GM23248 (cell line): ENCODE data around the gene MYO1E. TPM values are rescaled to one million over a fixed set of nuclear protein-coding genes. Genes with fewer than 3 reads are reported as not detected.
A peak's percentile ranks its signal among the peaks of the same experiment; 100 is the strongest.

ENCODE experiments used
- DNase-seq: peaks from one replicate; pipeline ENCODE4 v3.0.0-alpha.2; 2015
- H2AFZ ChIP-seq: fragments of 200-600 bp; sonication (generic); 2 replicates; pipeline ENCODE4 v1.6.1; 2016; ENCODE audit warnings: antibody characterized with exemption
- H3F3A ChIP-seq: fragments of 200-600 bp; sonication (generic); 2 replicates; pipeline ENCODE4 v1.6.1; 2016; ENCODE audit warnings: mild to moderate bottlenecking, antibody characterized with exemption, mixed run types; ENCODE audit not compliant: insufficient read depth
- H3K27ac ChIP-seq: fragments of 200-600 bp; sonication (generic); 2 replicates; pipeline ENCODE4 v1.5.1; 2016; ENCODE audit warnings: mild to moderate bottlenecking
- H3K27me3 ChIP-seq: fragments of 200-600 bp; sonication (generic); replicated peaks from 2 replicates; pipeline ENCODE4 v1.6.1; 2016; ENCODE audit warnings: mild to moderate bottlenecking; ENCODE audit not compliant: insufficient read depth
- H3K36me3 ChIP-seq: fragments of 200-600 bp; sonication (generic); 2 replicates; pipeline ENCODE4 v1.6.1; 2016; ENCODE audit warnings: low read depth, mild to moderate bottlenecking
- H3K4me1 ChIP-seq: fragments of 200-600 bp; sonication (generic); 2 replicates; pipeline ENCODE4 v1.6.1; 2016; ENCODE audit warnings: mild to moderate bottlenecking; ENCODE audit not compliant: insufficient read depth
- H3K4me2 ChIP-seq: fragments of 200-600 bp; sonication (generic); one replicate; pipeline ENCODE4 v1.6.1; 2016; ENCODE audit warnings: mild to moderate bottlenecking; ENCODE audit not compliant: unreplicated experiment
- H3K4me3 ChIP-seq: fragments of 200-600 bp; sonication (generic); 2 replicates; pipeline ENCODE4 v1.5.1; 2016; ENCODE audit warnings: mild to moderate bottlenecking
- H3K79me2 ChIP-seq: fragments of 200-600 bp; sonication (generic); 2 replicates; pipeline ENCODE4 v1.6.1; 2016; ENCODE audit warnings: mild to moderate bottlenecking; ENCODE audit not compliant: insufficient read depth
- H3K9ac ChIP-seq: fragments of 200-600 bp; sonication (generic); 2 replicates; pipeline ENCODE4 v1.6.1; 2016; ENCODE audit warnings: mild to moderate bottlenecking
- H3K9me2 ChIP-seq: fragments of 200-600 bp; sonication (generic); 2 replicates; pipeline ENCODE4 v1.6.1; 2016; ENCODE audit warnings: mixed run types, mild to moderate bottlenecking, moderate library complexity; ENCODE audit not compliant: insufficient read depth
- H3K9me3 ChIP-seq: fragments of 200-600 bp; sonication (generic); one replicate; pipeline ENCODE4 v1.6.1; 2017; ENCODE audit warnings: low read depth
- H4K20me1 ChIP-seq: fragments of 200-600 bp; sonication (generic); 2 replicates; pipeline ENCODE4 v1.6.0; 2016; ENCODE audit not compliant: insufficient read depth
- EZH2 ChIP-seq: fragments of 200-600 bp; sonication (generic); IDR thresholded peaks from 2 replicates; pipeline ENCODE4 v1.6.1; 2018; ENCODE audit warnings: antibody characterized with exemption, mild to moderate bottlenecking; ENCODE audit not compliant: insufficient read depth, poor library complexity, severe bottlenecking
- EZH2phosphoT487 ChIP-seq: fragments of 200-600 bp; sonication (generic); IDR thresholded peaks from 2 replicates; pipeline ENCODE4 v1.6.1; 2018; ENCODE audit warnings: antibody characterized with exemption, moderate library complexity, mild to moderate bottlenecking, low read depth; ENCODE audit not compliant: insufficient read depth
- WGBS, 2 experiments: methylation state at CpG; one replicate each; pipeline ENCODE4 v1.1.6; 2015 to 2017; ENCODE audit warnings: low lambda C conversion rate in 2 of 2, low coverage in 1 of 2; ENCODE audit errors: missing lambda C conversion rate in 2 of 2; 5-methylcytosine and 5-hydroxymethylcytosine counted together
- in situ Hi-C: fragments of 300-500 bp; cut with MboI; formaldehyde crosslinking; loops from 2 replicates; pipeline ENCODE4 v1.15.0; 2020
- polyA plus RNA-seq: library from polyadenylated mRNA; unstranded; fragments of >200 nt; fragmentation: Nextera tagmentation; extraction: Ambion mirVana; gene quantifications from 2 replicates; pipeline ENCODE4 v1.2.1, GENCODE V29; 2016
- total RNA-seq: library from RNA; depleted of rRNA; stranded (reverse); fragments of >200 nt; shearing (Covaris generic); gene quantifications from 2 replicates; pipeline ENCODE4 v1.2.3, GENCODE V29; 2014

The MYO1E gene
- total and polyA plus RNA-seq, 2 experiments from 2014 or later: 155 to 190 TPM

DNA sequence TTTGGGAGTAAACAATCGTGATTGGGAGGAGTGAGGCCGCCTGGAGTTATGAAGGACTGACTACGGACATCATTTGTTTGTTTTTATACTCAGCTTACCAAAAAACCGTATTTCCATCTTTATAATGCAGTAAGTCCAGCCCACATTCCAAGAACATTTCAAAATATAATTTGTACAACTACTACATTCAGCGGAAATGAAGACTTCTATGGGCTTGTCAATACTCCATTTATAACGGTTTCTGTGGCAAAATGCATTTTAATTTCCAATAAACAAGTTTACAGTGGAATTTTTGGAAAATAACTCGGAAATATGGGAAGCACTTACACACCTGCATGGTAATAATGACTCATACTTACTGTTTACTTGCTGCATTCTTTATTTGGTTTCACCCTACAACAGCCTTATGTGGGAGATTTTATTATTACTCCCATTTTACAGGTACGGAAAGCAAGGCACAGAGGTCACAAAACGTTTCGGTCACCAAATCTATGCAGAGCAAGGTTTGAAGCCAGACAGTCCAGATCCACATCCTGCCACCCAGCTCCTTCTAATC lies 103.7 kb downstream of the MYO1E start:
- Histone ChIP-seq H3K4me2 (peak overlapping the region; percentile 76), H3K36me3 (peaks cover 35% of the 10 kb centered on the region), H3K79me2 (peaks cover 85% of the 10 kb centered on the region), H3K27me3 (no peaks in the 10 kb centered on the region), H4K20me1 (no peaks in the 10 kb centered on the region), H3K4me1 (peaks cover 20% of the 10 kb centered on the region), H3F3A (peaks cover 37% of the 10 kb centered on the region), H3K9me2 (no peaks in the 10 kb centered on the region), H2AFZ (no peak overlapping the region), H3K4me3 (no peak overlapping the region), H3K27ac (no peak overlapping the region), H3K9me3 (no peaks in the 10 kb centered on the region), H3K9ac (no peak overlapping the region)
- in situ Hi-C loops: no loop called here
- no peak for DNase-seq
- TF ChIP-seq EZH2: no peak
- no peak for TF ChIP-seq EZH2phosphoT487
- WGBS, 2 experiments: 88 to 90% methylated on average over 10 of the region's 10 CpGs

DNA sequence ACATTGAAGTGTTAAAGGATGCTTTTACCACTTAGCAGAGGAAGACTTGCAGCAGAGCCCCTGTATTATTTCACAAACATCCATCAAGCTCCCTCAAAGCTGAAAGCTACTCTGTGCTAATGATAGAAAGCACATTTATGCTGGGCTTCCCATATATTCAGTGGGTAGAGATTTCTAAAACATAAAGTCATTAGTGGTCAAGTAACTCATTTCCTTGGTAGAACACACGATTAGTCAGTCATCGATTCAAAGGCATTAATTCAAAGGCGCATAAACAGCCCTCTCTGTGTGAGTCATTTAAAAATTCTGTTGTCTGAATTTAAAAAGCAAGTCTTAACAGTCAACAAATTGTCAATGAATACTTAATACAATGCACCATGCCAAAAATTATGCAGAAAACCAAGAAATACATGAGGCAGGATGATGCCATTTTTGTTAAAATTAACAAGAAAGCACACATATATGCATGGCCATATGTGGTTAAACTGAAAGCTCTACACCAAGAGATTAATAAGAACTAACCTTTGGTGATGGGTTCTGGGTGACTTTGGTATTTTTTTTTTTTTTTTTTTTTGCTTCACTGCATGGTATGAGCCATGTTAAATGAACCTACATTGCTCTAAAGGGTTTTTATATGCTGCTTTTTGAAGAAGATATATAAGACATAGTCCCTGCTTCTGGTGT lies 104.4 kb downstream of the MYO1E start:
- DNase-seq: peak; percentile 76
- in situ Hi-C loops: no loop called here
- Histone ChIP-seq H3K27me3 (no peaks in the 10 kb centered on the region), H3F3A (peaks cover 31% of the 10 kb centered on the region; the same call in 1 of the 2 replicates), H2AFZ (no peak overlapping the region), H3K36me3 (peaks cover 35% of the 10 kb centered on the region), H3K4me1 (peaks cover 14% of the 10 kb centered on the region), H3K4me3 (peak overlapping the region; percentile 51), H3K9me3 (no peaks in the 10 kb centered on the region), H3K9me2 (no peaks in the 10 kb centered on the region), H3K79me2 (peaks cover 85% of the 10 kb centered on the region), H4K20me1 (no peaks in the 10 kb centered on the region), H3K27ac (peak overlapping the region; percentile 43), H3K9ac (peak overlapping the region; percentile 35; the same call in 1 of the 2 replicates), H3K4me2 (peak overlapping the region; percentile 76)
- TF ChIP-seq EZH2phosphoT487: 0 out of 2 replicates have a peak, but pooled peaks have one; percentile 28
- TF ChIP-seq EZH2: no peak
- 0 to 2% methylated on average over 3 of the region's 3 CpGs for WGBS, 2 experiments

DNA sequence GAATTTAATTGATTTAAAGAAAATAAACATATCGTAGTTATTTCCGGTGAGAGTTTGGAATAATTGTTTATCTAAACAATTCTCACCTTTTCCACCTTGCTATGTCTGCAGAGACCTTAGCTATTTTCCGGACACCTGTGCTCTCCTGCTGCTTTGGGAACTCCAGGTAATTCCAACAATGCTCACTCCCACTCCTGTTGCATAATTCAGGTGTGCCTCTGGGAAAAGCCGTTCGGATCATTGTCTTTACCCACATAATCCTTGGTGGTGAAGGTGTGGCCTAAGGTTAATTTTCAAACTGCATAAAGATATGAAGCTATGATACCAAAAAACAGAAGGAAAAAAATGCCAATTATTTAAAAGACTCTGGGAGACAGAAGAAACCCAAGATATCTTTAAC lies 106.6 kb downstream of the MYO1E start:
- no peak overlapping the region for H3K4me2 ChIP-seq
- peaks cover 16% of the 10 kb centered on the region; the same call in 1 of the 2 replicates for H3F3A ChIP-seq
- H3K36me3 ChIP-seq: peaks cover 27% of the 10 kb centered on the region
- H3K9me3 ChIP-seq: no peaks in the 10 kb centered on the region
- in situ Hi-C loops: no loop called here
- H3K27me3 ChIP-seq: no peaks in the 10 kb centered on the region
- H3K9me2 ChIP-seq: no peaks in the 10 kb centered on the region
- peaks cover 72% of the 10 kb centered on the region for H3K79me2 ChIP-seq
- DNase-seq: no peak
- no peak overlapping the region for H3K4me3 ChIP-seq
- WGBS, 2 experiments: 96 to 97% methylated on average over 5 of the region's 5 CpGs
- TF ChIP-seq EZH2phosphoT487: no peak
- TF ChIP-seq EZH2: no peak
- H3K9ac ChIP-seq: no peak overlapping the region
- H3K27ac ChIP-seq: no peak overlapping the region
- H2AFZ ChIP-seq: no peak overlapping the region
- no peaks in the 10 kb centered on the region for H4K20me1 ChIP-seq
- H3K4me1 ChIP-seq: peaks cover 14% of the 10 kb centered on the region

DNA sequence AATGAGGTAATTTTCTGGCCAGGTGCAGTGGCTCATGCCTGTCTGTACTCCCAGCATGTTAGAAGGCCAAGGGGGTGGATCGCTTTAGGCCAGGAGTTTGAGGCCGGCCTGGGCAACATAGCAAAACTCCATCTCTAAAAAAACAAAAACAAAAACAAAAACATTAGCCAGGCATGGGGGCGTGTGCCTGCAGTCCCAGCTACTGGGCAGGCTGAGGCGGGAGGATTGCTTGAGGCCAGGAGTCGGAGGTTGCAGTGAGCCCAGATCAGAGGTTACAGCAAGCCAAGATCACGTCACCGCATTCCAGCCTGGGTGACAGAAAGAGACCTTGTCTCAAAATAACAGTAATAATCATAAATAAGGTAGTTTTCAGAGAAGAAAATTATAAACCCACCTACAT lies 110.4 kb downstream of the MYO1E start:
- WGBS, 2 experiments: 93 to 97% methylated on average over 7 of the region's 7 CpGs
- in situ Hi-C loops: no loop called here
- H2AFZ ChIP-seq: no peak overlapping the region
- H3K9me2 ChIP-seq: no peaks in the 10 kb centered on the region
- H4K20me1 ChIP-seq: no peaks in the 10 kb centered on the region
- no peaks in the 10 kb centered on the region for H3K9me3 ChIP-seq
- H3K36me3 ChIP-seq: peaks cover 28% of the 10 kb centered on the region
- H3K4me1 ChIP-seq: peaks cover 2% of the 10 kb centered on the region; the same call in 1 of the 2 replicates
- no peak overlapping the region for H3K4me3 ChIP-seq
- no peak overlapping the region for H3K9ac ChIP-seq
- H3K79me2 ChIP-seq: peaks cover 40% of the 10 kb centered on the region
- no peak overlapping the region for H3K4me2 ChIP-seq
- 0 out of 2 replicates have a peak, but pooled peaks cover 6% of the 10 kb centered on the region for H3F3A ChIP-seq
- no peaks in the 10 kb centered on the region for H3K27me3 ChIP-seq
- H3K27ac ChIP-seq: no peak overlapping the region
- TF ChIP-seq EZH2 (no peak), EZH2phosphoT487 (no peak)
- DNase-seq: no peak
